Measurements from ENCODE around the gene IL12RB1.
"Not testable (repeated sequence)": the region's sequence is repeated elsewhere in the genome, so short reads cannot be mapped to it uniquely, and the experiment has no call there.

Gene IL12RB1

DNA sequence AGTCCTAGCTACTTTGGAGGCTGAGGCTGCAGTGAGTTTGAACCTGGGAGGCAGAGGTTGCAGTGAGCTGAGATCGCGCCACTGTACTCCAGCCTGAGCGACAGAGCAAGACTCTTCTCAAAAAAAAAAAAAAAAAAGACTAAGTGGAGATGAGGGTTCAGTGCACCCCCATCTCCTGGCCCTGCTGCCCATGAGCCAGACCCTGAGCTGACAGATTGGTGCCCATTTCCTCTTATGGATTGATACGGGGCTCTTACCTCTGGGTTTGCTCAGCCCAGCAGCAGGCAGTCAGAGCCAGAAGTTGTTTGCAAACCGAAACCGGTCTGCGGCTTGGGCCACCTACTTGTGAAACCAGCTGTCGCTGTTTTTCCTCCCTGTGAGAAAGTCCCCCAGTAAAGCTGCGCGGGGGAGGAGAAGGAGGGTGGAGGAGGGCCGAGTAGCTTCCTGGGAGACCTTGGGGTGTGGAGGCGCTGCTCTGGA is 41.9 kb downstream of the IL12RB1 start:
- DNase-seq = peak; percentile 17

GRCh38 chr19:18043676-18044075 is 43.1 kb downstream of the IL12RB1 start:
- no peak for DNase-seq

DNA sequence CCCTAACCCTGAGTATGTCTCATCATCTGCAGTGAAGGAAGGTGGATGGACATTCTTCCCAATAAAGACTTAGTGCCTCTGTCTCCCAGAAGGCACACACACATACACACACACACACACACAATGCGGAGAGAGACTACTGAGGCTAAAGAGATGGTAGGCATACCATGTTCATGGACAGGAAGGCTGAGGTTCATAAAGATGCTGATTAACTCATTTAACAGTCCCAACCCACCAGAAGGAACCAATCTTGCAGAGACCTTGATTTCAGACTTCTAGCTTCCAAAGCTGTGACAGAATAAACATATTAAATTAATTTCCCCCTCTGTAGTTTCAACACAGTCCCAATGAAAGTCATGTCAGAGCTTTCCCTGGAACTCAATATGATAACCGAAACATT is 45.7 kb downstream of the IL12RB1 start:
- no peak for DNase-seq

GRCh38 chr19:18032102-18032501 is 54.6 kb downstream of the IL12RB1 start:
- not testable (repeated sequence) for DNase-seq

- not testable (repeated sequence) for DNase-seq
These were observed 55.3 kb downstream of the IL12RB1 start for GRCh38 chr19:18031401-18031800.

- peak; percentile 36 for DNase-seq
These were observed 57.0 kb downstream of the IL12RB1 start for GRCh38 chr19:18029617-18030338.

GRCh38 chr19:18027151-18027550 is 59.6 kb downstream of the IL12RB1 start:
- DNase-seq = no peak

DNA sequence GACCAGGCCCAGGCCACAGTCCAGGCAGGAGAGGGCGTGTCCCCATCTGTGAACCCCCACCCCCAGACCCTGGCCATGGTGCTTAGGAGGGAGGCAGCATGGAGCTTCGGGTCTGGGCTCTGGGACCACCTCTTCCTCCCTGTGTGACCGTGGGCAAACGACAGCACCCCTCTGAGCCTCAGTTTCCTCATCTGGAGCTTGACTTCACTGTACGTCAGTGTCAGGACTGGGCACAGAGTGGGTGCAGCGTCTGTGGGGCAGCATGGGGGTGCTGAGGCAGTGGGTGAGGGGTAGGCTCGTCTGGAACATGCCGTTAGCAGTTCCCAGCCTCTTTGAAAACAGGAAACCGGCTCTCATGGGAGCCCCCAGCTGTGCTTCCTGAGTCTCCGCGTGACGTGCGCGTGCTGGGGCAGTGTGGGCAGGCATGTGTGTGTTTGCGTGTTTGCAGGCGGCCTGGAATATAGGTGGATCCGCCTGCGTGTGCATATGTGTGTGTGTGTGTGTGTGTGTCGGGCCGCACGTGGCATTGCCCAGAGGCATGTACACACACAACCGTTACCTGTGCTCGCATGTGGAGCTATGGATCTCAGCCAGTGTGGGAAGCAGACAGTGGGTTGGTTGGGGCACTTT is 63.0 kb downstream of the IL12RB1 start:
- DNase-seq = no peak

DNA sequence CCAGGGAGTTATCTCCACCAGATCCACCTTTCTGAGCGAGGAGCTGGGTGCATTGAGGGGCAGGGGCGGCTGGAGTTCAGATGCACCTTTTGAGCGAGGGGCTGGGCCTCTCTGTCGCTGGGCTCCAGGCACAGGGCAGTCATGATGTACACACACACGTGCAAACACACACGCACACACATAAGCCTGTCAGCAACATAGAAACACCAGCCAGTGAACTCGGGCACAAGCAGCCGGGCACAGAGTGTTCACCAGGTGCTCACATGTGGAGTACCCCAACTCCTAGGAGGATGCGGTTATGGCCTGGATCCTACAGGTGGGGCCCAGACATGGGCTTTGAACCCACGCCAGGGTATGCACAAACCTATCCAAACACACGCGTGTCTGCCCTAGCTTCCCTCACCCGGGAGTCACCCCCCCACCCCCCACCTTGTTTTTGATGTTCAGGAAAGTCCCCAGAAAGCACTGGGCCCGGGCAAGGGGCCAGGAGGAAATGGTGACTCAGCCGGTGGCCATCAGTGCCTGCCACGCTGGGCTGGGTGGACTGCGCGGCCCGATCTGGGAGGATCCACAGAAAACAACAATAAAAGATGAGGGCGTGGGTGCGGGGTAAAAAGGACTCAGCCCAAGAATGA is 65.5 kb downstream of the IL12RB1 start:
- no peak for DNase-seq

DNA sequence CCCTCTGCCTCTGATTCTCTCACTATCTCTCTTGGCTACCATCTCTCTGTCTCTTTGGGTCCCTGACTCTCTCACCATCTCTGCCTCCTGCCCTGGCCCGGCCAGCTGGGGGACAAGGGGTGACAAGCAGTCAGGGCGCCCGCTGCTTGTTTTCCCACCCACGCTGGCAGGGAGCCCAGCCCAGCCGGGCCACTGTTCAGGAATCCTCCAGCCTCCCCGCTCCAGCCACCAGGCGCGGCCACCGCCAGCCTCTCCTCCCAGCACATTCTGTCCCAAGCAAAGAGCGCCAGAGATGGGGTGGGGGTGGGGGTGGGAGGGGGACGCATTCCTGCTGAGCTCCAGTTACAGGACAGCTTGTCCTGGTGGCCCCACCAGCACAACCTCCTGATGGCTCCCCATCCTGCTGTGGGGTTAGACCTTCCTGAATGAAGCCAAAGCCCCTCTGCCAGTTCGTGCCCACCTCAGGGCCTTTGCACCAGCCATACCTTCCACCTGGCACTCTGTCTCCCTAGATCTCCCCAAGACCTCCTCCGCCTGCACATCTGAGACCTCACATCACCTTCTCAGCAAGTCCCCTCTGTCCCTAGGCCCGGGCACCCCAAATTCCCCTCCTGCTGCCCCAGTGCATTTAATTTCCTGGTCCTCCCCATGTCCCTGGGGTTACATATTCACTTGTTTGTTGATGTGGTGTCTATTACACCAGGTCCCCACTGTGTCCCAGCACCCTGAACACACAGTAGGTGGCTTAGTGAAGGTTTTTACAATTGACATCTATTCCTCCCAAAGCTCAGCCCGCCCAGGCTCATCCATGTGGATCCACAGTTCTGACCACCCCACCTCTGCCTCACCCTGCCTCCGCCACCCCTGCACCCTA is 66.3 kb downstream of the IL12RB1 start:
- no peak for DNase-seq

DNA sequence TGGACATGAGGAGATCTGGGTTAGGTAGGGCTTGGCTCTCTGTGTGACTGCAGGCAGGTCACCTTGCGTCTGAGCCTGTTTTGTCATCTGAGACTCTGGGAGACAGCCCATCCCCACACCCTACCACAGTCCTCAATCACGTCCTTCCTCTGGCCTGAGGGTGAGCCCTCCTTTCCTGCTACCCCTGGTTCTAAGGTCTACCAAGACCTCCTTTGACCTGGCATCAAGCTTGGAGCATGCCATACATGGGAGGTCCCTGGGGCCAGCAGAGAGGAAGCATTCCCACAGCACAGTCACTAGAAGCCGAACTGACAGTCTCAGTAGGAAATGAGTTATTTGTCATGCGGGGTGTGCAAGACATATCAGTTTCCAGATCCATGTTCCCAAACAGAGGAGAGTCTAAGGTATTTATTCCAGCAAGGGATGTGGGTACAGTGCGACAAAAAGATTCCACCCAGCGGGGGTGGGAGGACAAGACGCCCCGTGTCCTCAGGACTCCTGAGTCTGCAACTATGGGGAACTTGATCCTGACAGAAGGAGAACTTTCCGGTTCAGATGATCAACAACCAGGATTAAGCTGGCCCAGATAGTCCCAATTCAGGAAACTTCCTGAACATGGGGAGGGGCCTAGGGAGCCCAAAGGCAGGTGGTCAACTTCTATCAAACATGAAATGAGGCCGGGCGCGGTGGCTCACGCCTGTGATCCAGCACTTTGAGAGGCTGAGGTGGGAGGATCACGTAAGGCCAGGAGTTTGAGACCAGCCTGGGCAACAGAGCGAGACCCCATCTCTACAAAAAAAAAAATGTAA is 69.3 kb downstream of the IL12RB1 start:
- DNase-seq = no peak

- DNase-seq = no peak
These were observed 70.4 kb downstream of the IL12RB1 start for GRCh38 chr19:18016209-18016910.

GRCh38 chr19:18014197-18014596 is 72.5 kb downstream of the IL12RB1 start:
- DNase-seq = no peak

DNA sequence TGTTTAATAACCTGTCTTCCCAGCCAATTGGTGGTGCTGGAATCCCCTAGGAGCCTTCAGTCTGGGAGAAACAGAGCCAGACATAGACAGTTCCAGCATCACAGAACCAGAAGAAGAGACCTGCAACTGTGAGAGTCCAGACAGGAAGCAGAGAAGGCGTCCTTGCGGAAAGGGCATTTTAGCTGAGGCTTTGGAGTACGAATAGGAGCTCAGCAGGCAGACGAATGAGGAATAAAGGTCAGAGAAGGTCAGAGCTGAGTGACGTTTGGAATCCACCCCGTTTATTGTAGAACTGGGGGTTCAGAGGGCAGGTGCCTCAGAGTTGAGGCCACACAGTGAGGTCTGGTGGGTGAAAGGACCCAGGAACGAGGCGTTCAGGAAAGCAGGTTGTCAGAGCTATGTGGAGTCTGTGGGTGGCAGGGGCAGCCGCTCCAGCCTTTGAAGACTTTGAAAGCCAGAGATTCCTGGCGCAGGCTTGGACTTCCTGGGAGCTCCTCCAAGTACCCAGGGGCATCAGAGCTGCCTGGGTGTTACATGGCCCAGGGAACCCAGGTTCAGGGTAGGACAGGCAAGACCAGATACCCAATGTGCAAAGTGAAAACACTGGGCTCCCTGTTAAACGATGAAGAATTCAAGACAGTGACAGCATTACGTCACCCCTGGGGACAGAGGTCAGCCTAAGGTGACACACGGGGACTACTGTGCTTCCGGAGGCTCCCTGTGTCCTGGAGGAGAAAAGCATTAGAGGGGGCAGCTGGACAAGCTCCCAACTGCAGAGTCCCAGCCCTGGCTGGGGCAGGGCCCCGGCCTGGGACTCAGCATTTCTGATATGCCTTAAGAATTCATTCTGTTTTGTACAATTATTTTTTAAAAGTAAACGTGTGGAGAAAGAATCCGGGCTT is 73.3 kb downstream of the IL12RB1 start:
- DNase-seq = no peak

DNA sequence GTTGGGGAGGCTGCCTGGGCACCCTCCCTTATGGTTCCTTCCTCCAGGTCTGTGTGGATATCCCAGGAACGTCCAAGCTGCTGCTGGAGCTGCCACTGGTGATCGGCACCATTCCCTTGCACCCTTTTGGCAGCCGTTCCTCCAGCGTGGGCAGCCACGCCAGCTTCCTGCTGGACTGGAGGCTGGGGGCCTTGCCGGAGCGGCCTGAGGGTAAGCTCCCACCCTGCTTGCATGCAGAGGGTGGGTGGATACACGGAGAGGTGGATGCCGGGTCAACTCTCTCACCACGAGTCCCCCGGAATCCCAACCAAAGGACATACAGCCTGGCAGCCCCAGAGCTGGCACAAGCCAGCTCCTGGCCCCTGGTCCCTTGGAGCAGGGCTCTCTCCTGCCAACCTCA is 76.6 kb downstream of the IL12RB1 start:
- no peak for DNase-seq

DNA sequence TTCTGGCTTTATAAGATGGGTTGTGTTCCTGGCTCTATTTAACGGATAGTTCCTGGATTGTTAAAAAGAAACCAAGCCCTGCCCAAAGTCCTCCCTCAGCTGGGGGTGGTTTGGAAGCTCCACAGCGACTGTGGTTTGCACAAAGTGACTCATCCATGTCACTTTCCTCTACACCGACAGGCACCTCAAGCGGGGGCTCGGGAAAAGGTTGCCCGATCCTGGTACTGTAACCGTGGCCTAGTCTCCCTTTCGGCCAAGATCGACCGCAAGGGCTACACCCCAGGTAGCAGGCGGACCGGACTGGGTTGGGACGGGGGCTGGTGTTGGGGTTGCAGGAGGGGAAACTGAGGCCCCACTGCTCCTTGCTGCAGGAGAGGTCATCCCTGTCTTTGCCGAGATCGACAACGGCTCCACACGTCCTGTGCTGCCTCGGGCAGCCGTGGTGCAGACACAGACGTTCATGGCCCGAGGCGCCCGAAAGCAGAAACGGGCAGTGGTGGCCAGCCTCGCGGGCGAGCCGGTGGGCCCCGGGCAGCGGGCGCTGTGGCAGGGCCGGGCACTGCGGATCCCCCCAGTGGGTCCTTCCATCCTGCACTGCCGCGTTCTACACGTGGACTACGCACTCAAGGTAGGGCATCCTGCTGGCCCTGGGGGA is 77.2 kb downstream of the IL12RB1 start:
- DNase-seq = no peak

All from NCI-H1105 treated with DMSO at 0.1 percent for 48 hours (cell line).